Stimulated activated CD4-positive, alpha-beta T cell treated with anti-CD3 and anti-CD28 coated beads, Interleukin-12 subunit alpha, Interleukin-12 subunit beta, amount 100 ng/mL, for 24 hours (primary cell): Measurements from ENCODE around the gene CFAP45.

Experiments used
- DNase-seq, 2 experiments: peaks; one replicate each; pipeline ENCODE4 v3.0.0-alpha.2; 2020; ENCODE audit warnings: low read depth in 2 of 2

Gene CFAP45

GRCh38 chr1:159900086-159900680 is at the start of gene CFAP45:
CFAP45 (minus strand) TSS chr1:159900165; CDS start chr1:159900098, 67 bp downstream.
- DNase-seq, result no peak

- DNase-seq, result no peak
Observed at GRCh38 chr1:159949123-159949522, 49.2 kb upstream of the CFAP45 start.

- no peak for DNase-seq
Observed at GRCh38 chr1:159947942-159948341, 48.0 kb upstream of the CFAP45 start.

- no peak for DNase-seq
Observed at GRCh38 chr1:159946242-159947187, 46.5 kb upstream of the CFAP45 start.

- peak; percentile 54 to 56 for DNase-seq
Observed at GRCh38 chr1:159945483-159946241, 45.7 kb upstream of the CFAP45 start, which contains the start of gene IGSF9. IGSF9 (minus strand) TSS chr1:159945613; CDS start chr1:159943454, 2,159 bp downstream.

- no peak for DNase-seq
Observed at GRCh38 chr1:159944623-159945455, 44.9 kb upstream of the CFAP45 start.

GRCh38 chr1:159943908-159944622 is 44.1 kb upstream of the CFAP45 start:
- DNase-seq, result no peak

- DNase-seq, result no peak
Observed at GRCh38 chr1:159943278-159943640, 43.3 kb upstream of the CFAP45 start.

- DNase-seq, result no peak
Observed at GRCh38 chr1:159942632-159943277, 42.8 kb upstream of the CFAP45 start.

GRCh38 chr1:159941591-159942560 is 41.9 kb upstream of the CFAP45 start:
- no peak for DNase-seq

GRCh38 chr1:159941141-159941540 is 41.2 kb upstream of the CFAP45 start:
- DNase-seq, result no peak

GRCh38 chr1:159940006-159940620 is 40.1 kb upstream of the CFAP45 start:
- no peak for DNase-seq

- DNase-seq, result no peak
Observed at GRCh38 chr1:159939678-159940002, 39.7 kb upstream of the CFAP45 start.

- no peak for DNase-seq
Observed at GRCh38 chr1:159938905-159939677, 39.1 kb upstream of the CFAP45 start.

GRCh38 chr1:159938211-159938852 is 38.4 kb upstream of the CFAP45 start:
- DNase-seq, result no peak

GRCh38 chr1:159937054-159937750 is 37.2 kb upstream of the CFAP45 start:
- no peak for DNase-seq
